Gastroesophageal sphincter (tissue), 4 donors: Measurements from ENCODE around the gene PCDH15. TPM values are rescaled to one million over a fixed set of nuclear protein-coding genes. Genes with fewer than 3 reads are reported as not detected.

Experiments
- ATAC-seq: fragments of 150-250 bp; one replicate; pipeline ENCODE4 v1.9.1; 2016; ENCODE audit warnings: mild to moderate bottlenecking, moderate library complexity
- H3K27ac ChIP-seq, 4 donors: fragments of 200-600 bp; sonication (generic) in 3 of 4; 1 replicate in 3 of 4; 2 replicates in 1 of 4; pipeline ENCODE4 v1.5.1; 2016 to 2019
- H3K27me3 ChIP-seq: fragments of 200-600 bp; sonication (generic); one replicate; pipeline ENCODE4 v1.5.1; 2019
- H3K36me3 ChIP-seq, 2 donors: fragments of 200-600 bp; sonication (generic); one replicate each; pipeline ENCODE4 v1.5.1; 2019; ENCODE audit warnings: control low read depth in 1 of 2
- H3K4me1 ChIP-seq, 3 donors: fragments of 200-600 bp; sonication (generic); 1 replicate in 2 of 3; 2 replicates in 1 of 3; pipeline ENCODE4 v1.5.1; 2016 to 2019; ENCODE audit warnings: control low read depth in 2 of 3
- H3K4me3 ChIP-seq, 2 donors: fragments of 200-600 bp; sonication (generic); one replicate each; pipeline ENCODE4 v1.5.1; 2019; ENCODE audit warnings: mild to moderate bottlenecking in 1 of 2, moderate library complexity in 1 of 2
- H3K9me3 ChIP-seq, 3 donors: fragments of 200-600 bp; sonication (generic); one replicate each; pipeline ENCODE4 v1.5.1; 2017 to 2019; ENCODE audit warnings: control low read depth in 2 of 3
- EP300 ChIP-seq: sonication (generic); formaldehyde crosslinking; IDR thresholded peaks from one replicate; pipeline ENCODE4 v1.6.1; 2017; ENCODE audit warnings: antibody characterized with exemption, mild to moderate bottlenecking
- POLR2A ChIP-seq, 2 donors: fragments of 450-650 bp; IDR thresholded peaks; one replicate each; pipeline ENCODE4 v1.6.1; 2017; ENCODE audit warnings: antibody characterized with exemption in 2 of 2, mild to moderate bottlenecking in 2 of 2, moderate library complexity in 1 of 2
- POLR2AphosphoS5 ChIP-seq: sonication (generic); formaldehyde crosslinking; IDR thresholded peaks from one replicate; pipeline ENCODE4 v1.6.1; 2017; ENCODE audit warnings: antibody characterized with exemption
- WGBS, 2 donors: methylation state at CpG; one replicate each; pipeline ENCODE4 v1.1.5; 2018; ENCODE audit warnings: low coverage in 1 of 2; 5-methylcytosine and 5-hydroxymethylcytosine counted together
- total RNA-seq, 4 donors: library from RNA; depleted of rRNA; stranded (reverse); fragments of >200 nt; gene quantifications; one replicate each; pipeline ENCODE4 v1.1.0, GENCODE V29; 2016
- TF ChIP-seq, protein P1 (sequence below), 4 experiments: fragments of 200-600 bp in 2 of 4; fragments of 450-650 bp in 2 of 4; sonication (generic) in 1 of 4; IDR thresholded peaks; one replicate each; pipeline ENCODE4 v1.5.1; 2017 to 2019; ENCODE audit warnings: antibody characterized with exemption in 4 of 4, mild to moderate bottlenecking in 2 of 4, moderate library complexity in 2 of 4

PCDH15 gene
- total RNA-seq, 4 donors from 2014 or later = 0.10 to 0.50 (median 0.27) TPM; not detected in 1

DNA sequence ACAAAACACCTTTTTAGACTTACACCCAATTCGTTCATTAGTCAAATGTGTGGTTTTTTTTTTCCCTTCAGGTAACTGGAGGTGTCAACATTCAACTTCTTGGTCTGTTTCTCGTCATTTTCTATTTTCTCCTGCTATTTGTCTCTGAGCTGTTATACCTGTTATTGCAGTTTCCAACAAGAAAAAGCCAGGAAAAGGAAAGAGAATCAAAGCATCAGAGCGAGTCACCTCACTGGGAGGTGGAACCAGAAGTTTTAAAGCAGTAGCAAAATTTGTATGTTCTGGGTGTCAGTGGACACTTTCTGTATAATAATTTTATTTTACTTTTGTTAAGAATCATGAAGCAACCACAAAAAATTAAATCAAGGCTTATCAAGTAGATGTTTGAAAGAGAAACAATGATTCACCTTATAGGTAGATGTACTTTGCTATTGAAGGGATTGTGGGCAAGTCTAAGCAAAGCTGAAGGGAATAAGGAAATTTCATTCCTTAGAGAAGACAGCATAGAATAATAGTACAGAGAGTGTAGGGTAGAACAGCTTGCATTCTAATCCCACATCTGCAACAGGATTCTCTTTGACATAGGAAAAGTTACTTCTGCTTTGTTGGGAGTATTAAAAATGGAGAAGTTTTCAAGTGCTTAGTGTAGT lies 675.8 kb downstream of the PCDH15 start:
- Histone ChIP-seq H3K27me3 (no peaks in the 10 kb centered on the region), H3K4me1 (no peaks in the 10 kb centered on the region), H3K27ac (no peak overlapping the region), H3K36me3 (no peaks in the 10 kb centered on the region), H3K4me3 (no peak overlapping the region), H3K9me3 (no peaks in the 10 kb centered on the region)
- 64 to 79% methylated on average over 2 to 3 of the region's 3 CpGs for WGBS, 2 donors
- ATAC-seq = no peak
- TF ChIP-seq, protein P1, sequence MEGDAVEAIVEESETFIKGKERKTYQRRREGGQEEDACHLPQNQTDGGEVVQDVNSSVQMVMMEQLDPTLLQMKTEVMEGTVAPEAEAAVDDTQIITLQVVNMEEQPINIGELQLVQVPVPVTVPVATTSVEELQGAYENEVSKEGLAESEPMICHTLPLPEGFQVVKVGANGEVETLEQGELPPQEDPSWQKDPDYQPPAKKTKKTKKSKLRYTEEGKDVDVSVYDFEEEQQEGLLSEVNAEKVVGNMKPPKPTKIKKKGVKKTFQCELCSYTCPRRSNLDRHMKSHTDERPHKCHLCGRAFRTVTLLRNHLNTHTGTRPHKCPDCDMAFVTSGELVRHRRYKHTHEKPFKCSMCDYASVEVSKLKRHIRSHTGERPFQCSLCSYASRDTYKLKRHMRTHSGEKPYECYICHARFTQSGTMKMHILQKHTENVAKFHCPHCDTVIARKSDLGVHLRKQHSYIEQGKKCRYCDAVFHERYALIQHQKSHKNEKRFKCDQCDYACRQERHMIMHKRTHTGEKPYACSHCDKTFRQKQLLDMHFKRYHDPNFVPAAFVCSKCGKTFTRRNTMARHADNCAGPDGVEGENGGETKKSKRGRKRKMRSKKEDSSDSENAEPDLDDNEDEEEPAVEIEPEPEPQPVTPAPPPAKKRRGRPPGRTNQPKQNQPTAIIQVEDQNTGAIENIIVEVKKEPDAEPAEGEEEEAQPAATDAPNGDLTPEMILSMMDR (IDR thresholded peaks at IDR 0.05) = no peak
- TF ChIP-seq EP300 (no peak), POLR2A (IDR thresholded peaks at IDR 0.05) (no peak), POLR2AphosphoS5 (no peak)

DNA sequence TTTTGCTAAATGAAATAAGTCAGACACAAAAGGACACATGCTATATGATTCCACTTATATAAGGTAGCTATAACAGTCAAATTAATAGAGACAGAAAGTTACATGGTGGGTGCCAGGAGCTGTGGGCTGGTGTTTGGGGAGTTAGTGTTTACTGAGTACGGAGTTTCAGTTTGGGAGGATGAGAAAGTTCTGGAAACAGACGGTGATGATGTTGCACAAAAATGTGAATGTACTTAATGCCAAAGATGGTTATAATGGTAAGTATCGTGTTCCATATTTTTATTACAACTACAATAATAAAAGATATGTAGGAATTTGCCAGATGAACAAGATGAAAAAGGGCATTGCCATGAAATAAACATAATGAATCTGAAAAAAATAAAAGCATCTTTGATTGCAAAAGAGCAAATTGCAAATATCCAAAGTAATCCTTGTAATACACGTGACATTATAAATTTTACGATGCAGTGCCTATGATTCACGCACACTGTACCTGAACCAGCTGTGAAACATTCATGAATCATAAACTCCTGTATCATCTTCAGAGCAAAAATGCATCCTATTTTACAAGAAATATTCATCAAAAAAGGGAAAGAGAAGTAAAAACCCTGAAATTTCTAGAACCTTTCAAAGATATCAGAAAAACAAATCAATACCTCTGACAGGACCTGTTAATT lies 676.7 kb downstream of the PCDH15 start:
- 60 to 70% methylated on average over 6 of the region's 6 CpGs for WGBS, 2 donors

DNA sequence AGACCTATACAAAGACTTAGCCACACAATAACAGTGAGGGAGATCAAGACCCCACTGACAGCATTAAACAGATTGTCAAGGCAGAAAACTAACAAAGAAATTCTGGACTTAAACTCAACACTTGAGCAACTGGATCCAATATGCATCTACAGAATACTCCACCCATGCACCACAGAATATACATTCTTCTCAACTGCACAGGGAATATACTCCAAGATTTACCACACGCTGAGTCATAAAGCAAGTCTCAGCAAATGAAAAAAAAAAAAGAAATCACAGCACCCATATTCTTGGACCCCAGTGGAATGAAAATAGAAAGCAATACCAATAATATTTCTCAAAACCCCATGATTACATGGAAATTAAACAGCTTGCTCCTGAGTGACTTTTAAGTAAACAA lies 680.2 kb downstream of the PCDH15 start:
- whole genome bisulfite sequencing, 2 donors = 18 to 43% methylated on average over 1 of the region's 1 CpG
- TF ChIP-seq, protein P1 (IDR thresholded peaks at IDR 0.05) = no peak
- TF ChIP-seq POLR2A (IDR thresholded peaks at IDR 0.05) (no peak), POLR2AphosphoS5 (no peak), EP300 (no peak)
- no peak for ATAC-seq

More for the DNA sequence above, 676.7 kb downstream of the PCDH15 start:
- Histone ChIP-seq H3K27me3 (no peaks in the 10 kb centered on the region), H3K4me1 (no peaks in the 10 kb centered on the region), H3K4me3 (no peak overlapping the region), H3K36me3 (no peaks in the 10 kb centered on the region), H3K9me3 (no peaks in the 10 kb centered on the region), H3K27ac (no peak overlapping the region)
- TF ChIP-seq POLR2AphosphoS5 (no peak), EP300 (no peak), POLR2A (IDR thresholded peaks at IDR 0.05) (no peak)
- TF ChIP-seq, protein P1 (IDR thresholded peaks at IDR 0.05) = no peak
- no peak for ATAC-seq

DNA sequence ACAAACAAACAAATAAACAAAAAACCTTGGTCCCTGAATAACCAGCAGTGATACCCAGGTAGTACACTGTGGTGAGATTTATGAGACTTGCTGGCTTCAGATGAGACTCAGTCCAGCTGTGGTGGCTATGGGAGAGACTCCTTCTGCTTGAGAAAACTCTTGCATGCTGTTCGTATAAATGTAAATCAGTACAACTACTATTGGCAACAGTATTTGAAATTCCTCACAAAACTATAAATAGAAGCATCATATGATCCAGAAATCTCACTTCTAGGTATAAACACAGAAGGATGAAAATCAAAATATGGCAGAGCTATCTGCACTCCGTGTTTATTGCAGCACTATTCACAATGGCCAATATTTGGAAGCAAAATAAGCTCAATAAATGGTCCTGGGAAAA lies 692.1 kb downstream of the PCDH15 start:
- ATAC-seq = no peak
- no peaks in the 10 kb centered on the region for H3K36me3 ChIP-seq
- no peaks in the 10 kb centered on the region for H3K27me3 ChIP-seq
- H3K9me3 ChIP-seq = peaks cover 0 to under 1% (median 0%) of the 10 kb centered on the region in 3 donors
- H3K4me3 ChIP-seq = no peak overlapping the region
- no peak overlapping the region for H3K27ac ChIP-seq
- TF ChIP-seq EP300 (no peak), POLR2AphosphoS5 (no peak), POLR2A (IDR thresholded peaks at IDR 0.05) (no peak)
- TF ChIP-seq, protein P1 (IDR thresholded peaks at IDR 0.05) = no peak
- 21 to 37% methylated on average over 2 of the region's 2 CpGs for WGBS, 2 donors
- H3K4me1 ChIP-seq = no peaks in the 10 kb centered on the region

More for the DNA sequence above, 680.2 kb downstream of the PCDH15 start:
- no peaks in the 10 kb centered on the region for H3K36me3 ChIP-seq
- H3K4me3 ChIP-seq = no peak overlapping the region
- no peaks in the 10 kb centered on the region for H3K4me1 ChIP-seq
- H3K27ac ChIP-seq = no peak overlapping the region
- no peaks in the 10 kb centered on the region for H3K27me3 ChIP-seq
- H3K9me3 ChIP-seq = no peaks in the 10 kb centered on the region

DNA sequence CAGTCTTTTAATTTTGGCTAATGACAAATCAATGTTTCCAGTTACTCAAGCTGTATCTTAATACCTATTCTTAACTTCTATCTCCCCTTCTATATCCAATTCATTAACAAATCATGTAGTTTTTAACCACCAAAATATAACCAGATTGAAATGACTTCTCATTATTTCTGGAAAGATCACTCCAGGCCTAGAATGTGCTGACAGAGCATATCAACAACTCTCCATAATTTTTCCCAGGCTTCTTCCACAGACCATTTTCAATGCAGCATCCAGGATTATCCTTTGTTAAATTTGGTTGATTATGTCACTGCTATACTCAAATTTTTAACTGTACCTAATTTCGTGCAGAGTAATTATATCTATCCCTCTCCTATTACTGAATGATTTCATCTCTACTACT lies 704.1 kb downstream of the PCDH15 start:
- Histone ChIP-seq H3K36me3 (no peaks in the 10 kb centered on the region), H3K27me3 (no peaks in the 10 kb centered on the region), H3K27ac (no peak overlapping the region), H3K9me3 (no peaks in the 10 kb centered on the region), H3K4me3 (no peak overlapping the region), H3K4me1 (no peaks in the 10 kb centered on the region)
- ATAC-seq = no peak
- TF ChIP-seq, protein P1 (IDR thresholded peaks at IDR 0.05) = no peak
- TF ChIP-seq POLR2AphosphoS5 = no peak
- no peak for TF ChIP-seq POLR2A (IDR thresholded peaks at IDR 0.05)
- TF ChIP-seq EP300 = no peak
- WGBS, 2 donors = 67% methylated on average over 1 of the region's 1 CpG
